ENCODE measurements around the gene EFHD2.
A peak's percentile ranks its signal among the peaks of the same experiment; 100 is the strongest.

EFHD2 gene

GRCh38 chr1:15452216-15452615 lies 42.5 kb downstream of the EFHD2 start:
- Mint-ChIP-seq H3K9me3 (peaks cover 14% of the 10 kb centered on the region), H3K27me3 (ENCODE audit: low read depth, poor library complexity) (peaks cover 11% of the 10 kb centered on the region), H3K27ac (no peak overlapping the region), H3K36me3 (ENCODE audit: low read depth) (peaks cover 4% of the 10 kb centered on the region), H3K4me3 (no peak overlapping the region), H3K4me1 (peaks cover 11% of the 10 kb centered on the region)
- DNase-seq = no peak
- TF ChIP-seq CTCF (IDR thresholded peaks at IDR 0.05) = no peak

GRCh38 chr1:15452866-15453571 lies 43.3 kb downstream of the EFHD2 start:
- no peak for DNase-seq
- no peak overlapping the region for H3K27ac Mint-ChIP-seq
- peaks cover 4% of the 10 kb centered on the region for H3K36me3 Mint-ChIP-seq (ENCODE audit: low read depth)
- no peak overlapping the region for H3K4me3 Mint-ChIP-seq
- TF ChIP-seq CTCF (IDR thresholded peaks at IDR 0.05) = no peak
- peaks cover 14% of the 10 kb centered on the region for H3K9me3 Mint-ChIP-seq
- peaks cover 9% of the 10 kb centered on the region for H3K27me3 Mint-ChIP-seq (ENCODE audit: low read depth, poor library complexity)
- H3K4me1 Mint-ChIP-seq = peaks cover 11% of the 10 kb centered on the region

GRCh38 chr1:15453734-15454133 lies 44.0 kb downstream of the EFHD2 start:
- Mint-ChIP-seq H3K9me3 (peaks cover 14% of the 10 kb centered on the region), H3K4me3 (no peak overlapping the region), H3K27ac (no peak overlapping the region), H3K36me3 (ENCODE audit: low read depth) (peaks cover 4% of the 10 kb centered on the region), H3K4me1 (peaks cover 11% of the 10 kb centered on the region), H3K27me3 (ENCODE audit: low read depth, poor library complexity) (peaks cover 9% of the 10 kb centered on the region)
- no peak for DNase-seq
- no peak for TF ChIP-seq CTCF (IDR thresholded peaks at IDR 0.05)

GRCh38 chr1:15454256-15454655 lies 44.6 kb downstream of the EFHD2 start:
- Mint-ChIP-seq H3K36me3 (ENCODE audit: low read depth) (peaks cover 4% of the 10 kb centered on the region), H3K4me1 (peaks cover 11% of the 10 kb centered on the region), H3K27me3 (ENCODE audit: low read depth, poor library complexity) (peaks cover 9% of the 10 kb centered on the region), H3K9me3 (peaks cover 13% of the 10 kb centered on the region), H3K27ac (no peak overlapping the region), H3K4me3 (no peak overlapping the region)
- DNase-seq = no peak
- TF ChIP-seq CTCF (IDR thresholded peaks at IDR 0.05) = no peak

GRCh38 chr1:15455522-15455921 lies 45.8 kb downstream of the EFHD2 start:
- DNase-seq = no peak
- no peak overlapping the region for H3K27ac Mint-ChIP-seq
- TF ChIP-seq CTCF (IDR thresholded peaks at IDR 0.05) = no peak
- peaks cover 6% of the 10 kb centered on the region for H3K9me3 Mint-ChIP-seq
- peaks cover 4% of the 10 kb centered on the region for H3K27me3 Mint-ChIP-seq (ENCODE audit: low read depth, poor library complexity)
- H3K4me3 Mint-ChIP-seq = no peak overlapping the region
- H3K4me1 Mint-ChIP-seq = peaks cover 23% of the 10 kb centered on the region
- peaks cover 4% of the 10 kb centered on the region for H3K36me3 Mint-ChIP-seq (ENCODE audit: low read depth)

GRCh38 chr1:15456313-15456954 lies 46.7 kb downstream of the EFHD2 start, which contains the start of gene CELA2A:
Gene CELA2A (plus strand): TSS chr1:15456732. CDS start chr1:15456754, 22 bp downstream.
- Mint-ChIP-seq H3K36me3 (ENCODE audit: low read depth) (no peaks in the 10 kb centered on the region), H3K27me3 (ENCODE audit: low read depth, poor library complexity) (peaks cover 4% of the 10 kb centered on the region), H3K27ac (peak within 1 kb of the TSS; percentile 31), H3K4me1 (peaks cover 29% of the 10 kb centered on the region), H3K9me3 (no peaks in the 10 kb centered on the region), H3K4me3 (no peak within 1 kb of the TSS)
- TF ChIP-seq CTCF (IDR thresholded peaks at IDR 0.05) = no peak
- DNase-seq = no peak
